ENCODE data around the gene ZNF235.
"Not testable (repeated sequence)": the region's sequence is repeated elsewhere in the genome, so short reads cannot be mapped to it uniquely, and the experiment has no call there.

The ZNF235 gene

GRCh38 chr19:44304659-44305193 lies at the start of gene ZNF235:
Gene ZNF235 (minus strand): TSS chr19:44305025. CDS start chr19:44303404, 1,621 bp downstream.
- peak; percentile 93 for DNase-seq (ENCODE audit: low read depth)
- H3K4me3 ChIP-seq (ENCODE audit: low read depth, low read length): peak within 1 kb of the TSS; percentile 72

- no peak overlapping the region for H3K4me3 ChIP-seq (ENCODE audit: low read depth, low read length)
- no peak for DNase-seq (ENCODE audit: low read depth)
Observed at GRCh38 chr19:44346556-44346955, 41.7 kb upstream of the ZNF235 start.

GRCh38 chr19:44345959-44346358 lies 41.1 kb upstream of the ZNF235 start:
- DNase-seq (ENCODE audit: low read depth): no peak
- H3K4me3 ChIP-seq (ENCODE audit: low read depth, low read length): no peak overlapping the region

GRCh38 chr19:44344255-44344654 lies 39.4 kb upstream of the ZNF235 start:
- no peak overlapping the region for H3K4me3 ChIP-seq (ENCODE audit: low read depth, low read length)
- DNase-seq (ENCODE audit: low read depth): no peak

- no peak for DNase-seq (ENCODE audit: low read depth)
- no peak overlapping the region for H3K4me3 ChIP-seq (ENCODE audit: low read depth, low read length)
Observed at GRCh38 chr19:44341794-44342193, 37.0 kb upstream of the ZNF235 start.

- not testable (repeated sequence) for H3K4me3 ChIP-seq (ENCODE audit: low read depth, low read length); DNase-seq (ENCODE audit: low read depth)
Observed at GRCh38 chr19:44334639-44335038, 29.8 kb upstream of the ZNF235 start.

GRCh38 chr19:44332145-44332544 lies 27.3 kb upstream of the ZNF235 start:
- no peak overlapping the region for H3K4me3 ChIP-seq (ENCODE audit: low read depth, low read length)
- no peak for DNase-seq (ENCODE audit: low read depth)

- H3K4me3 ChIP-seq (ENCODE audit: low read depth, low read length): no peak overlapping the region
Observed at GRCh38 chr19:44315883-44316282, 11.1 kb upstream of the ZNF235 start.

GRCh38 chr19:44313231-44313630 lies 8.4 kb upstream of the ZNF235 start:
- no peak overlapping the region for H3K4me3 ChIP-seq (ENCODE audit: low read depth, low read length)
- DNase-seq (ENCODE audit: low read depth): no peak

More at GRCh38 chr19:44315883-44316282, 11.1 kb upstream of the ZNF235 start:
- DNase-seq (ENCODE audit: low read depth): no peak

GRCh38 chr19:44308011-44308410 lies 3.2 kb upstream of the ZNF235 start:
- DNase-seq (ENCODE audit: low read depth): no peak
- H3K4me3 ChIP-seq (ENCODE audit: low read depth, low read length): no peak overlapping the region

- no peak overlapping the region for H3K4me3 ChIP-seq (ENCODE audit: low read depth, low read length)
- DNase-seq (ENCODE audit: low read depth): no peak
Observed at GRCh38 chr19:44306283-44306682, 1.5 kb upstream of the ZNF235 start.

- no peak for DNase-seq (ENCODE audit: low read depth)
- peak overlapping the region; percentile 72 for H3K4me3 ChIP-seq (ENCODE audit: low read depth, low read length)
Observed at GRCh38 chr19:44305457-44305856, 632 bp upstream of the ZNF235 start.

GRCh38 chr19:44303976-44304568 lies 753 bp downstream of the ZNF235 start:
- peak; percentile 1 for DNase-seq (ENCODE audit: low read depth)

GRCh38 chr19:44303320-44303719 lies 1.5 kb downstream of the ZNF235 start:
- peak overlapping the region; percentile 5 for H3K4me3 ChIP-seq (ENCODE audit: low read depth, low read length)
- DNase-seq (ENCODE audit: low read depth): no peak

More at GRCh38 chr19:44303976-44304568, 753 bp downstream of the ZNF235 start:
- H3K4me3 ChIP-seq (ENCODE audit: low read depth, low read length): peak overlapping the region; percentile 72

GRCh38 chr19:44284968-44285367 lies 19.9 kb downstream of the ZNF235 start:
- no peak overlapping the region for H3K4me3 ChIP-seq (ENCODE audit: low read depth, low read length)
- DNase-seq (ENCODE audit: low read depth): no peak

GRCh38 chr19:44282846-44283245 lies 22.0 kb downstream of the ZNF235 start:
- no peak overlapping the region for H3K4me3 ChIP-seq (ENCODE audit: low read depth, low read length)
- DNase-seq (ENCODE audit: low read depth): no peak

- DNase-seq (ENCODE audit: low read depth): no peak
- H3K4me3 ChIP-seq (ENCODE audit: low read depth, low read length): no peak overlapping the region
Observed at GRCh38 chr19:44280916-44281315, 23.9 kb downstream of the ZNF235 start.

- no peak overlapping the region for H3K4me3 ChIP-seq (ENCODE audit: low read depth, low read length)
- no peak for DNase-seq (ENCODE audit: low read depth)
Observed at GRCh38 chr19:44278181-44278690, 26.6 kb downstream of the ZNF235 start.

GRCh38 chr19:44277331-44277730 lies 27.5 kb downstream of the ZNF235 start:
- no peak overlapping the region for H3K4me3 ChIP-seq (ENCODE audit: low read depth, low read length)
- no peak for DNase-seq (ENCODE audit: low read depth)

- H3K4me3 ChIP-seq (ENCODE audit: low read depth, low read length): no peak overlapping the region
- no peak for DNase-seq (ENCODE audit: low read depth)
Observed at GRCh38 chr19:44260695-44261446, 44.0 kb downstream of the ZNF235 start.

GRCh38 chr19:44260343-44260681 lies 44.5 kb downstream of the ZNF235 start:
- H3K4me3 ChIP-seq (ENCODE audit: low read depth, low read length): peak overlapping the region; percentile 42
- no peak for DNase-seq (ENCODE audit: low read depth)

Measured in skeletal muscle cell (primary cell).